GM12892 (cell line): ENCODE measurements around the gene ULK1.

Source experiments
- DNase-seq: peaks from one replicate; pipeline ENCODE4 v3.0.0; 2011; ENCODE audit not compliant: insufficient read length
- FAIRE-seq: peaks from 2 replicates; lab custom pipeline; 2011; peaks lifted over from hg19 to GRCh38; lab: Jason Lieb, UNC
- POLR2A ChIP-seq: IDR thresholded peaks from 2 replicates; pipeline ENCODE4 v1.6.1; 2011; ENCODE audit warnings: low read depth, low read length, control low read depth
- POLR2AphosphoS5 ChIP-seq: IDR thresholded peaks from 2 replicates; pipeline ENCODE4 v1.6.1; 2011; ENCODE audit warnings: low read depth, low read length, control low read depth
- TAF1 ChIP-seq: IDR thresholded peaks from 2 replicates; pipeline ENCODE4 v1.6.1; 2011; ENCODE audit warnings: low read depth, mild to moderate bottlenecking, control low read depth, low read length, borderline replicate concordance

Gene ULK1

GRCh38 chr12:131853832-131854797 lies 40.3 kb upstream of the ULK1 start:
- TF ChIP-seq POLR2A (no peak), POLR2AphosphoS5 (no peak)
- FAIRE-seq (no peak), DNase-seq (no peak)

- no peak for DNase-seq
- no peak for TF ChIP-seq POLR2A
- no peak for FAIRE-seq
Measured at GRCh38 chr12:131854861-131855476, 39.5 kb upstream of the ULK1 start.

- DNase-seq (no peak), FAIRE-seq (no peak)
- TF ChIP-seq TAF1 (no peak), POLR2A (no peak), POLR2AphosphoS5 (no peak)
Measured at GRCh38 chr12:131855521-131856142, 38.8 kb upstream of the ULK1 start.

GRCh38 chr12:131856366-131857097 lies 37.9 kb upstream of the ULK1 start:
- no peak for FAIRE-seq
- no peak for DNase-seq
- TF ChIP-seq POLR2AphosphoS5 (no peak), TAF1 (no peak), POLR2A (no peak)

- TF ChIP-seq TAF1 (no peak), POLR2A (no peak), POLR2AphosphoS5 (no peak)
- DNase-seq (no peak), FAIRE-seq (no peak)
Measured at GRCh38 chr12:131857908-131858850, 36.2 kb upstream of the ULK1 start.

- FAIRE-seq, result no peak
- DNase-seq, result peak; percentile 33
- TF ChIP-seq POLR2AphosphoS5 (no peak), TAF1 (no peak), POLR2A (no peak)
Measured at GRCh38 chr12:131860472-131861260, 33.8 kb upstream of the ULK1 start.

- FAIRE-seq (no peak), DNase-seq (peak; percentile 12)
- TF ChIP-seq POLR2A (no peak), TAF1 (no peak), POLR2AphosphoS5 (no peak)
Measured at GRCh38 chr12:131861261-131862083, 33.0 kb upstream of the ULK1 start.

- DNase-seq (peak; percentile 19), FAIRE-seq (no peak)
- TF ChIP-seq POLR2AphosphoS5, result no peak
- no peak for TF ChIP-seq TAF1
- TF ChIP-seq POLR2A, result no peak
Measured at GRCh38 chr12:131862084-131862441, 32.4 kb upstream of the ULK1 start.

GRCh38 chr12:131862600-131862993 lies 31.8 kb upstream of the ULK1 start:
- TF ChIP-seq TAF1, result no peak
- TF ChIP-seq POLR2A, result no peak
- no peak for TF ChIP-seq POLR2AphosphoS5
- DNase-seq, result peak; percentile 12
- FAIRE-seq, result no peak
